ENCODE measurements around the gene C1QTNF6. TPM values are rescaled to one million over a fixed set of nuclear protein-coding genes. Genes with fewer than 3 reads are reported as not detected.

Gene C1QTNF6
- total RNA-seq, 2 donors from 2014 or later = 1.8 to 6.3 TPM

- intact Hi-C loops (cut with DNase I) = loop anchor here in 1 of 2 donors (5.0 kb wide), 1 partner anchor 92 kb away; no protein-coding TSS in a partner anchor
- DNase-seq (ENCODE audit: low spot score) = peak; percentile 72
Measured at GRCh38 chr22:37169947-37170688, 17.9 kb downstream of the C1QTNF6 start.

DNA sequence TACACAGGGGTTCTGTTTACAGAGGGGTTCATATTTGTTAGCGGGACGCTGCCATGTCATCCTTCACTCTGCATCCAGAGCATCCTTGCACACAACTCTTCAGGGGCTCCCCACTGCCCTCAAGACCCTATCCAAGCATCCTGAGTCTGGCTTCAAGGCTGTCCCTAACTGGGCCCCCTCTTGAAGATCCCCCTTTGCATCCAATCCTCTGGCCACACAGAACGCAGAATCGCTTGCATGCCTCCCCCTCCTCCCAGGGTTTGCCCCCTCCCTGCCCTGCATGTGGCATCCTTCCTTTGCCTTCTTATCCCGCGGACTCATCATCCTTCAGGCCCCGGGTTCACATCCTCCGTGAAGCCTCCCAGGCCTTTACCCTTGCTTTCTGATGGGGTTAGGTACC is 18.6 kb downstream of the C1QTNF6 start:
- DNase-seq (ENCODE audit: low spot score) = peak; percentile 25
- intact Hi-C loops (cut with DNase I) = loop anchor here in 1 of 2 donors (5.0 kb wide), 1 partner anchor 93 kb away; no protein-coding TSS in a partner anchor

DNA sequence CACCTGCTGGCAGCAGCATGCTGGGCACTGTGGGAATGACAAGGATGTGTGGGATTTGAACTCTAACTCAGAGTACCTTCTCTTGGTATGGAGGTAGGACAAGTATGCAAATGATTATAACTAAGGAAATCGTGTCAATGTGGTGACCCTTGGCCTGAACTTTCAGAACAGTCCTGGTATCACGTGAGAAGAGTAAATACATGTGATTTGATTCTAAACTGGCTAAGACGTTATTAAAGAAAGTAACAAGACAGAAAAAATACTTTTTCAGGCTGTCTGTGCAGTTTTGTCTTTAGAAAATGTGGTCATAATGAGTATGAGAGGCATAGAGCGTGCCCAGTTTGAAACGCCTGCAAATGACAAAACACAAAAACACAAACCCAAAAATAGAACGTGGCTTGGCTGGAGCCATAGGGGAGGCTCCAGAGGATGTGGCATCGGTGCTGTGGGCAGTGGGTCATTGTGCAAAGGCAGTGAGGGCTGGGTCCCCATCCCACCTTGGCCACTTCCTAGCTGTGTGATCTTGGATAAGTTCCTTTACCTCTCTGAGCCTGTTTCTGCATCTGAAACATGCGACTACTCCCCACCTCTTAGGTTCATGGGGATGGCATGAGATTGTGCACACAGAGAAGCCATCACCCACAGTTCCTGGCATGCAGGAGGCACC is 19.9 kb downstream of the C1QTNF6 start:
- intact Hi-C loops (cut with DNase I) = loop anchor here (2.0 to 5.0 kb wide), 2 partner anchors 31 to 94 kb away; no protein-coding TSS in a partner anchor
- DNase-seq (ENCODE audit: low spot score) = peak; percentile 31

GRCh38 chr22:37167176-37167980 is 20.7 kb downstream of the C1QTNF6 start:
- peak; percentile 79 for DNase-seq (ENCODE audit: low spot score)
- intact Hi-C loops (cut with DNase I) = loop anchor here (2.0 to 5.0 kb wide), 2 partner anchors 31 to 95 kb away; no protein-coding TSS in a partner anchor

DNA sequence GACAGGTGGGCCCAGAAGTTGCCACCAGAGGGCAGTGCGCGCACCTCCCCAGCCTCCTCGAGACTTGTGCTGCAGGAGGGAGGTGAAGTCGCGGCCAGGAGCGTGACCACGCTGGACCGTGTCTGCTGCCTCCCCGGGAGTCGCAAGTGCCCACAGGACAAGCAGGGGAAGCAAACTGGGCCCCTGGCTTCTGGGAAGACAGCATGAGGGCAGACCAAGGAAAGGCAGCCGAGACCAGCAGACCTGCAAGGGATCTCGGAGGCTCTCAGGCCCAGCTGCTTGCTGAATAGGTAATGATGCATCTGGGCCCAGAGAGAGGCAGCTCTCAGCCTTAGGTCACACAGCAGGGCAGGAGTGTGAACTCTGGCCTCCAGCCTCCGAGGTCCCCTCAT is 21.4 kb downstream of the C1QTNF6 start:
- peak; percentile 95 for DNase-seq (ENCODE audit: low spot score)
- intact Hi-C loops (cut with DNase I) = loop anchor here (2.0 to 5.0 kb wide), 2 partner anchors 32 to 96 kb away; no protein-coding TSS in a partner anchor

- intact Hi-C loops (cut with DNase I) = loop anchor here (2.0 to 5.0 kb wide), 2 partner anchors 33 to 96 kb away; no protein-coding TSS in a partner anchor
- DNase-seq (ENCODE audit: low spot score) = peak; percentile 58
Measured at GRCh38 chr22:37165940-37166674, 21.9 kb downstream of the C1QTNF6 start.

DNA sequence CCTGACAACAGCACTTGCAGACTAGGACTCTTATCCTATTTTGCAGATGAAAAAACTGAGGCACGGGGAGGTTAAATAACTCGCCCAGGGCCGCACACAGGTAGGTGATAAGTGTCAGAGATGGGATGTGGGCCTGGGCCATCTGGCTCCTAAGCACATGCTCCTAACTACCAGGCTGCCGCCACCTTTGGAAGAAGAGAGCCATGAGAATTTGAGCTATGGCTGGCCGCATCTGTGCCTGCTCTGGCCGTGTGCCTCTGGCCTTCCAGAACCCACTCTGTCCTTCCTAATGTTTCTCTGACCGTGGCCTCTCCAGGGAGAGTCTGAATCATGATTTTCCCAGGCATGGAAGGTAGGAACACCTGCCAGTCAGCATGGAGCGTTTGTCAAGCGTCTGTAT is 23.0 kb downstream of the C1QTNF6 start:
- DNase-seq (ENCODE audit: low spot score) = no peak
- intact Hi-C loops (cut with DNase I) = loop anchor here in 1 of 2 donors (5.0 kb wide), 1 partner anchor 97 kb away; no protein-coding TSS in a partner anchor

DNA sequence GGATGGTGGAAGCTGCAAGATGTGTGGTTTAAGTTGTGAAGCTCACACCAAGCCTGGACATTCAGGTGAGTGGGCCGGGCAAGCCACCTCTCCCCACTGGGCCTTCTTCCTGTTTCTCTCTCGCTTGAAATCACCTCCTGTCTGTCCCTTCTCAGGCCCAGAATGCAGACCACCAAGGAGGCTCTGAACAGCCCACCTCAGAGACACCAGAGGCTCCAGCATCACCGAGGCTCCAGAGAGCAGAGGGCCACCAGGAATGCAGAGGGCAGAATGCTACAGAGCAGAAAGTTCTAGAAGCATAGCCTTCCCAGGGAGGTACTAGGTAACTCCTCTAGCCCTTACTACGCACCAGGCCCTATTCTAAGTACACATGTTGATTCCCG is 23.6 kb downstream of the C1QTNF6 start:
- intact Hi-C loops (cut with DNase I) = no loop called here
- DNase-seq (ENCODE audit: low spot score) = no peak

GRCh38 chr22:37163575-37164504 is 24.2 kb downstream of the C1QTNF6 start:
- DNase-seq (ENCODE audit: low spot score) = no peak
- intact Hi-C loops (cut with DNase I) = no loop called here

DNA sequence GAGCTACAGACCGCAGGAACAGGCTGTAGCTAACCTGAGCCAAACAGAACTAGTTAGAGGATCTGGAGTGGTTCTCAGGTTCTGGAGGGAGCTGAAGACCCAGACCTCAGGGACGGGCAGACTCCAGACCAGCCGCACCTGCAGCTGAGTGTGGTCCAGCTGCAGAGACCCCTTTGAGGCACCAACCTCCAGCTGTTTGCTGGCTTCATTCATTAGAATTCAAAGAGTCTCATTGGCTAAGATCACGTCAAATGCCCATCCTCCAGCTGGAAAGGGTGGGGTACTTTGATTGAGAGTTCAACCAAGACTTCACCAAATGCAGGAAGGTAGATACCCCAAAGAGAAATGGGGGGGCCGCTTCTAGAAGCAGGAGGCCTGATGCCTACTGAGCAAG is 25.0 kb downstream of the C1QTNF6 start:
- intact Hi-C loops (cut with DNase I) = no loop called here
- DNase-seq (ENCODE audit: low spot score) = no peak

DNA sequence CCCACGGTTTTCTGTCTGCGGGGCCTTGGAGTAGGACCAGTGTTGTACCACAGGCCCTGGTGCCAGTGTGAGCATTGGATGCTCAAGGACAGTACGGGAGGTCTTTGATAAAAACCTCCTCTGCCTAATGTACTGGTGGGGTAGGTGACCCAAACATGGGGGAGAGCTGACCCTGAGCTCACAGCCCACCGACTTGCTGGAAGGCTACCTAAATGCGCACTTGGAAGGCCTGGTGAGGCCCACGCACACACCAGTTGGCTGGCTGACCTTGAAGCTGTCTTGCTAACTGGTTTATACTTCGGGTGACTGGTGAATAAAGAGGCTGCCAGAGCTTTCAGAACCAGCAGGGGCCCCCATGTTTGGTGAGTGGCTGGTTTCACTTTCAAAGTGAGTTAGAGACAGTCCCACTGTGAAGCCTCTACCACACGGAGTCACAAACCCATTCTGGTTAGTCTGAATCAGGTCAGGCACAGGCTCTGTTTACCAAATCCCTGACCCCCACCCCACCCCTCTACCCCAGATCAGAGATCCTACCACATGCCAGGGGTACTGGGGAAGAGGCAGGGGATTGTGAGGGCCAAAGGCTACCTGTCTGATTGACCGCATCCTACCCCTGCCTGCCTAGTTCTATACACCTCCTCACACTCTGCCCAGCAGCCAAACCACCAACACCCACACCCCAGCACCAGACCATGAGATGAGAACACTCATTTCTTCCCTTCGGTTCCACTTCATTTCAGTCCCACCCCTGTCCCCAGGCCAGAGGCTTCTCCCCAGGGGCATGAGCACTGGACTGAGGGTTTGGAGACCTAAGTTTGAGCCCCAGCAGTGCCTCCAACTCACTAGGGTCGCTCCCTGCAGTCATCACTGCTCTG is 25.6 kb downstream of the C1QTNF6 start:
- intact Hi-C loops (cut with DNase I) = no loop called here
- DNase-seq (ENCODE audit: low spot score) = no peak

DNA sequence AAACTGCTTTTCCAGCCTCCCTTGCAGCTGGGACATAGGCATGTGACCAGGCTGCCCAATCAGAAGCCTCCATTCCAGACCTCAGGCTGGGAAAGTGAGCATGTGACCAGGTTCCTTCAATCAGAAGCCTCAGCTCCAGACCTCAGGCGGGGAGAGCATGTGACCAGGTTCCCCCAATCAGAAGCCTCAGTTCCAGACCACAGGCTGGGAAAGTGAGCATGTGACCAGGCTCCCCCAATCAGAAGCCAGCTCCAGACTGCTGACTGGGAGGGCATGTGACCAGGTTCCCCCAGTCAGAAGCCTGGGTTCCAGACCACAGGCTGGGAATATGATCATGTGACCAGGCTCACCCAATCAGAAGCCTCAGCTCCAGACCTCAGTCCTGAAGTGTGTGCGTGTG is 26.6 kb downstream of the C1QTNF6 start:
- no peak for DNase-seq (ENCODE audit: low spot score)
- intact Hi-C loops (cut with DNase I) = loop anchor here in 1 of 2 donors (2.0 kb wide), 1 partner anchor 415 kb away; no protein-coding TSS in a partner anchor

DNA sequence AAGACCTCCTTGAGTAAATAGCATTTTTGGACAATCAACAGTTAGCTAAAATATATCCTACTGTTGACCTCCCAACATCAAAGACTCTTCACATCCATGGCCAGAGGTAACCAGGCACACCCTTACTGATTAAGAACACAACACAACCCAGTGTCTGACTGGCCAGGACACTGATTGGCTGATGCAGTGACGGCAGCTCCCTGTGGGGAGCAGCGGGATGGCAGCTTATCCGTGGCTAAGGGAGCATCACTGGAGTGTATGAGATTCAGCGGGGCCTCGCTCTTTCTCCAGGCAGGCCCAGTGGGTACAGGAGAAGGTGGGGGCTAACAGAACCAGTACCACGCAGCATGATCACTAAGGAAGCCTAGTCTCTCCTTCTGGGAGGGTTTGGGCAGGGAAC is 28.0 kb downstream of the C1QTNF6 start:
- intact Hi-C loops (cut with DNase I) = loop anchor here in 1 of 2 donors (2.0 kb wide), 1 partner anchor 417 kb away; no protein-coding TSS in a partner anchor

DNA sequence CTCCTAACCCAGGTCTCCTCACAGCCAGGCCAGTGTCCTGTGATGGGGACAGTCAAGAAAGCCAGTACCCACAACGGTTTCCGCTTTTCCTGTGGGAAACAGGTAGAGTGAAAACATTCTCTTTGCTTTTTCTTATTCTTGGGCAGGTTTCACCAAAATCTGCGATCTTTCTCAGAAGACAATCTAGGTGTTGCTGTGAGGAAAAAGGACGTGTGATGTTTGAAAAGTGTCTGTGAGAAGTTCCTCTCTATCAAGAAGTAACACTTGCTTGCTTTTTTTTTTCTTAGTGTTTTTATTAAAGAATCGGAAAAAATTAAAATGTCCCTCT is 29.1 kb downstream of the C1QTNF6 start:
- no peak for DNase-seq (ENCODE audit: low spot score)
- intact Hi-C loops (cut with DNase I) = loop anchor here in 1 of 2 donors (10.0 kb wide), 1 partner anchor 64 kb away; no protein-coding TSS in a partner anchor

More for the DNA sequence above, 28.0 kb downstream of the C1QTNF6 start:
- DNase-seq (ENCODE audit: low spot score) = no peak

- intact Hi-C loops (cut with DNase I) = loop anchor here in 1 of 2 donors (10.0 kb wide), 1 partner anchor 63 kb away; no protein-coding TSS in a partner anchor
- no peak for DNase-seq (ENCODE audit: low spot score)
Measured at GRCh38 chr22:37157516-37158285, 30.3 kb downstream of the C1QTNF6 start.
